ENCODE data around the gene PNRC1.

- TF ChIP-seq, protein P1, sequence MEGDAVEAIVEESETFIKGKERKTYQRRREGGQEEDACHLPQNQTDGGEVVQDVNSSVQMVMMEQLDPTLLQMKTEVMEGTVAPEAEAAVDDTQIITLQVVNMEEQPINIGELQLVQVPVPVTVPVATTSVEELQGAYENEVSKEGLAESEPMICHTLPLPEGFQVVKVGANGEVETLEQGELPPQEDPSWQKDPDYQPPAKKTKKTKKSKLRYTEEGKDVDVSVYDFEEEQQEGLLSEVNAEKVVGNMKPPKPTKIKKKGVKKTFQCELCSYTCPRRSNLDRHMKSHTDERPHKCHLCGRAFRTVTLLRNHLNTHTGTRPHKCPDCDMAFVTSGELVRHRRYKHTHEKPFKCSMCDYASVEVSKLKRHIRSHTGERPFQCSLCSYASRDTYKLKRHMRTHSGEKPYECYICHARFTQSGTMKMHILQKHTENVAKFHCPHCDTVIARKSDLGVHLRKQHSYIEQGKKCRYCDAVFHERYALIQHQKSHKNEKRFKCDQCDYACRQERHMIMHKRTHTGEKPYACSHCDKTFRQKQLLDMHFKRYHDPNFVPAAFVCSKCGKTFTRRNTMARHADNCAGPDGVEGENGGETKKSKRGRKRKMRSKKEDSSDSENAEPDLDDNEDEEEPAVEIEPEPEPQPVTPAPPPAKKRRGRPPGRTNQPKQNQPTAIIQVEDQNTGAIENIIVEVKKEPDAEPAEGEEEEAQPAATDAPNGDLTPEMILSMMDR (IDR thresholded peaks at IDR 0.05), result no peak
- no peak for TF ChIP-seq POLR2A (IDR thresholded peaks at IDR 0.05)
These were observed 13.5 kb upstream of the PNRC1 start for GRCh38 chr6:89066940-89067646.
